GM12891 (cell line): ENCODE data around the gene DNM1.
"Not testable (repeated sequence)": the region's sequence is repeated elsewhere in the genome, so short reads cannot be mapped to it uniquely, and the experiment has no call there.

Experiments
- DNase-seq: peaks from one replicate; pipeline ENCODE4 v3.0.0; 2011; ENCODE audit warnings: low spot score; ENCODE audit not compliant: insufficient read length
- FAIRE-seq: peaks from 2 replicates; lab custom pipeline; 2011; peaks lifted over from hg19 to GRCh38; lab: Jason Lieb, UNC
- PAX5 ChIP-seq: IDR thresholded peaks from 2 replicates; pipeline ENCODE4 v1.6.1; 2011; ENCODE audit warnings: low read length, moderate library complexity, mild to moderate bottlenecking; ENCODE audit not compliant: insufficient read depth, severe bottlenecking
- POLR2A ChIP-seq: IDR thresholded peaks from 2 replicates; pipeline ENCODE4 v1.6.1; 2011; ENCODE audit warnings: low read depth, low read length, control low read depth
- POLR2AphosphoS5 ChIP-seq: IDR thresholded peaks from 2 replicates; pipeline ENCODE4 v1.6.1; 2011; ENCODE audit warnings: low read depth, low read length, control low read depth
- POU2F2 ChIP-seq: IDR thresholded peaks from 2 replicates; pipeline ENCODE4 v1.6.1; 2011; ENCODE audit warnings: low read depth, mild to moderate bottlenecking, control low read depth, low read length, moderate library complexity
- SPI1 ChIP-seq: IDR thresholded peaks from 2 replicates; pipeline ENCODE4 v1.6.1; 2011; ENCODE audit warnings: low read depth, low read length, control low read depth
- TAF1 ChIP-seq: IDR thresholded peaks from 2 replicates; pipeline ENCODE4 v1.6.1; 2011; ENCODE audit warnings: low read depth, low read length, control low read depth

The DNM1 gene

DNA sequence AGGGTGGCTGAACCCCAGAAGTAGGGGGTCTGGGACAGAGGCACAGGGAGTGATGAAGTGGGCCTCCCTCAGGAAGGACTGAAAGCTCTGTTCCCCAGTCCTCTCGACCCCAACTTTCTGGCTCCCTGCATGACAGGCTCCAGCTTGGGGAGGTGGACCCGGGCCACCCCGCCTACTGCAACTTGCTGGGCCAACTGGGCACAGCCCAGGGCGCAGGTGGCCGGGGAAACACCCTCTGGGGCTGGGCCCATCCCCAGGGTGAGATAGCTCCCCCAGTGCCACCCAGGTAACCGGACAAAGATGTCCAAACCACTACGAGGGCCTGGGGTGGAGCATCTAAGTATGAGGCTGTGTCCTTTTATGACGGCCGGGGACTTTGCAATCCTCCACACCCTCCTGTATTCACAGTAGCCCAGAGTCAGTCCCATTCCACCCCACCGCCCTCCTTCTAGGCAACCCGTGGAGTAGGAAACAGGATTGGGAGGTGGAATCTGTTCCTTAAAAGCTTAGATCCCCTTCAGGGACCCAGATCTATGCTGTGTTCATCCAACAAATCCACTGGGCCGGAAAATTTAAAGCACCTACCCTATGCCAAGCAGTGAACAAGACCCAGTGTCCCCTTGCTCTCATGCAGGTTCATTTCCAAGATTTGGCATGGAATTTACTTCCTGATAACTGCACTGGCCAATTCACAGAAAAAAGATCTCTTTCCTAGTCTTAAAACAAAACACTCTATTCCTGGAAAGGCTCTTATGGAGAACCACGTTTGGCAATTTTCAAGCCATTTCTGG lies 19.9 kb downstream of the DNM1 start:
- TF ChIP-seq TAF1: no peak
- TF ChIP-seq POU2F2: no peak
- no peak for TF ChIP-seq SPI1
- TF ChIP-seq POLR2AphosphoS5: no peak
- no peak for TF ChIP-seq POLR2A
- no peak for TF ChIP-seq PAX5
- DNase-seq (no peak), FAIRE-seq (no peak)

DNA sequence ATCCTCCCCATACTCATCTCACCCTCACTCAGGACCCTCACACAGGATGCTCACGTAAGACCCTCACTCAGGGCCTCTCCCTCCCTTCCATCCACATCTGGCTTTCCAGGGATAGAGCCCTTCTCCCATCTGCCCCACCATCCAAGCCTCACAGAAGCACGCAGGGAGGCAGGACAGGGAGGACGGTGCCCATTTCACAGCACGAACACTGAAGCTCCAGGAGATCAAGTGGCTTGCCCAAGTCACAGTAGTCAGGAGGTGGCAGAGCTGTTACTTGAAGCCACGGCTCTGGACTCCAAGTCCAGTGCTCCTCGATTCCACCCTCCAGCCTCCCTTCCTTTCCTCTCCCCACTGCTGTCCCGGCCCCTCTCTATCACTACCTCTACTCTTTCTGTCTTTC lies 21.7 kb downstream of the DNM1 start:
- DNase-seq: no peak
- FAIRE-seq: no peak
- TF ChIP-seq POLR2AphosphoS5 (no peak), POLR2A (no peak), SPI1 (no peak), TAF1 (no peak), POU2F2 (no peak), PAX5 (no peak)

- DNase-seq (no peak), FAIRE-seq (no peak)
- no peak for TF ChIP-seq POLR2AphosphoS5
These were observed 22.7 kb downstream of the DNM1 start for GRCh38 chr9:128225770-128226411.

DNA sequence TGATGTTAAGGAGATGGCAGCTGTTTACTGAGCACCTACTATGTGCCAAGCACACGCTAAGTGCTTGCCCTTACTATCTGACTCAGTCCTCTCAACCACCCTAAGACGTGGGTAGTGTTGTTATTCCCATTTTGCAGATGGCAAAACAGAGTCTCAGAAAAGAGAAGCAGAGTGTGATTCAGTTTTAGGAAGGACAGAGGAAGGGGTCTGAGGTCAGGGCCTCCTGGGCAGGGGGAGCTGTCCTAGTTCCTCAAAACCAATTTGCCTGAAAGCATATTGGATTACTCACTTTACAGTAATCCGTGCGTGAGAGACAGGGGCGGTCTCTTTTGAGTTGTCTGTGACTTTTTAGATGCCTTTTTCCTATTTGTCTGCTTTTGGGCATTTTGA lies 23.2 kb downstream of the DNM1 start:
- TF ChIP-seq POLR2A: no peak
- no peak for TF ChIP-seq TAF1
- TF ChIP-seq PAX5: no peak
- TF ChIP-seq SPI1: no peak
- no peak for TF ChIP-seq POLR2AphosphoS5
- DNase-seq (no peak), FAIRE-seq (no peak)

DNA sequence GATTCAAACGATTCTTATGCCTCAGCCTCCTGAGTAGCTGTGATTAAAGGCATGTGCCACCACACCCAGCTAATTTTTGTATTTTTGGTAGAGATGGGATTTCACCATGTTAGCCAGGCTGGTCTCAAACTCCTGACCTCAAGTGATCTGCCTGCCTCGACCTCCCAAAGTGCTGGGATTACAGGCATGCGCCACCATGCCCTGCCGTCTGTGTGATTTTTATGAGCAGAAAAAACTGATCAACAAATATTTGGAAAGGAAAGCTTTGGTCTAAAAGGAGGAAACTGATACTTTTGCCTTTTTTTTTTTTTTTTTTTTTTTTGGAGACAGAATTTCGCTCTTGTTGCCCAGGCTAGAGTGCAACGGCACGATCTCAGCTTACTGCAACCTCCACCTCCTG lies 27.7 kb downstream of the DNM1 start:
- not testable (repeated sequence) for FAIRE-seq, DNase-seq

- FAIRE-seq (no peak), DNase-seq (no peak)
- TF ChIP-seq PAX5 (no peak), POLR2AphosphoS5 (no peak), TAF1 (no peak), SPI1 (no peak), POLR2A (no peak), POU2F2 (no peak)
These were observed 28.7 kb downstream of the DNM1 start for GRCh38 chr9:128231638-128232527.

DNA sequence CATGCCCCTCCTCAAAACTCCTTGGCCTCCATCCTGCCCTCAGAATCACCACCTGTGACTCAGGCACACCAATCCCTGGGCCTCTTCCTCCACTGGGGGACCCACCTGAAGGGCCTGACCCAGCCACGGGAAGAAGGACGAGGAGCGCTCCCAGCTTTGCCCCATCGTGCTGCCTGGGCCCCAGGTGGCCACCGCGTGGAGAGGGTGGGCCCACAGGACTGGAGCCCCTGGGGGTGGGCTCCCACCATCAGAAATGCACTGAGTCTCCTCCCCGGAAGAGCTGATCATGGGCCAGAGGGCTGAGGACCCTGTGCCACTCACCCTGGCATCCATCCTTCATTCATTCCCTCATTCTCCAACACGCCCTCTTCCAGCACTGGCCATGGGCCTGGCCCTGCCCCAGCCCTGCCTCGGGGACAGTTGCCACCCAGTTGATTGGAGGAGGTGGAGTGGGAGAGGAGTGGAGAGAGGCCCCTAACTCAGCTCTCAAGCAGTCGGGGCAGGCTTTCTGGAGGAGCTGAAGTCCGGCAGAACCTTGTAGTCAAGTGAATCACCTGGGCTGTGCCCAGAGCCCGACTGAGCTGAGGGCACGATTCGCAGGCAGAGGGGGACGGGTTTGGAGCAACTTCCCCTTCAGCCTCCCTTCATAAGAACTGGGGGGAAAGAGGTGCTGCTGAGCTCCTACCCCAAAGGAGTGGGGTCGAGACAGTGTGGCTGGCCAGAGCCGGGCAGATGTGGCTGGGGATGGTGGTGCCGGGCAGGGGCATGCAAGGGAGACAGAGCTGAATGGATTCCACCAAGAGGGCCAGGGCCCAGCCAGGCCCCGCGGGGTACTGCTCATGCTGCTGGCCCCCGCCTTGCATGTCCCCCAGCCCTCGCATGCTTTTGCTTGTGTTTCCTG lies 29.6 kb downstream of the DNM1 start:
- FAIRE-seq: no peak

DNA sequence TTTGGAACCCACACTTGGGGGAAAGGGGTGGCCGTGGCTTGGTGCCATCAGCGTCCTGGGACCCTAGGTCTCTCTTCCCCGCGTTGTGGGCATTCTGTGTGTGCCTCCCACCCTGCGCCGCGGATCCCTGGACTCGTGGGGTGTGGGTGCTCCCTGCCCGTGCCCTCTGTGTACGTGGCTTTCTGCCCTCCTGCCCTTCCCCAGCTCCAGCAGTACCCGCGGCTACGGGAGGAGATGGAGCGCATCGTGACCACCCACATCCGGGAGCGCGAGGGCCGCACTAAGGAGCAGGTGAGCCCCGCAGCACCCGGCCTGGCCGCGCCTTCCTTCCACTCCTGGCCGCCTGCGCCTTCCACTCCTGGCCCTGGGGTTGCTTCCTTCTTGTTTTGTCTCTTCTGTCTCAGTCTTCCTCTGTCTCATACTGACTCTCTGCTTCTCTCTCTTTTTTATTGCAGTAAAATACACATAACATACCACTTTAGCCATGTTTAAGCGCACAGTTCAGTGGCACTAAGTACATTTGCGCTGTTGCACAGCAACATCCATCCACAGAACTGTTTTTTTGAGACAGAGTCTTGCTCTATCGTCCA lies 30.7 kb downstream of the DNM1 start:
- DNase-seq: no peak
- TF ChIP-seq POLR2A (no peak), POU2F2 (no peak), TAF1 (no peak), POLR2AphosphoS5 (no peak), PAX5 (no peak), SPI1 (no peak)
- no peak for FAIRE-seq

More for the DNA sequence above, 29.6 kb downstream of the DNM1 start:
- TF ChIP-seq PAX5 (no peak), POLR2A (no peak), TAF1 (no peak), SPI1 (no peak), POU2F2 (no peak), POLR2AphosphoS5 (no peak)
- DNase-seq: no peak
